H54 (cell line): Measurements from ENCODE around the gene DAG1.

Source experiments
- DNase-seq: peaks from one replicate; pipeline ENCODE4 v3.0.0; 2011; ENCODE audit warnings: low spot score, mixed read lengths; ENCODE audit not compliant: insufficient read length
- FAIRE-seq: peaks from 3 replicates; lab custom pipeline; 2011; peaks lifted over from hg19 to GRCh38; lab: Jason Lieb, UNC
- POLR2A ChIP-seq: IDR thresholded peaks from 2 replicates; pipeline ENCODE4 v1.6.1; 2011; ENCODE audit warnings: low read depth, mild to moderate bottlenecking, low read length

DAG1 gene

GRCh38 chr3:49570028-49570654 lies 100.1 kb downstream of the DAG1 start:
- DNase-seq = no peak
- no peak for FAIRE-seq
- no peak for TF ChIP-seq POLR2A

GRCh38 chr3:49582177-49582576 lies 112.1 kb downstream of the DAG1 start:
- FAIRE-seq = peak; percentile 20
- TF ChIP-seq POLR2A = no peak

More at GRCh38 chr3:49582177-49582576, 112.1 kb downstream of the DAG1 start:
- DNase-seq = no peak
